Right kidney (tissue), 1 donor: ENCODE measurements around the gene ALDH3B1.

ENCODE experiments used
- DNase-seq: peaks from one replicate; pipeline ENCODE4 v3.0.0-alpha.2; 2016

ALDH3B1 gene

GRCh38 chr11:68044898-68045351 lies 34.8 kb downstream of the ALDH3B1 start:
- DNase-seq: no peak

- DNase-seq: no peak
Measured at GRCh38 chr11:68047437-68048290, 37.5 kb downstream of the ALDH3B1 start.

- no peak for DNase-seq
Measured at GRCh38 chr11:68048681-68049508, 38.8 kb downstream of the ALDH3B1 start.

- no peak for DNase-seq
Measured at GRCh38 chr11:68049509-68050370, 39.6 kb downstream of the ALDH3B1 start.

GRCh38 chr11:68050371-68050841 lies 40.3 kb downstream of the ALDH3B1 start:
- no peak for DNase-seq

GRCh38 chr11:68051191-68052136 lies 41.3 kb downstream of the ALDH3B1 start:
- DNase-seq: no peak

GRCh38 chr11:68052137-68052873 lies 42.2 kb downstream of the ALDH3B1 start:
- no peak for DNase-seq

GRCh38 chr11:68053117-68053516 lies 43.0 kb downstream of the ALDH3B1 start:
- DNase-seq: no peak

- DNase-seq: no peak
Measured at GRCh38 chr11:68053981-68054812, 44.1 kb downstream of the ALDH3B1 start.

- no peak for DNase-seq
Measured at GRCh38 chr11:68056317-68057285, 46.5 kb downstream of the ALDH3B1 start.

GRCh38 chr11:68057807-68058206 lies 47.7 kb downstream of the ALDH3B1 start:
- no peak for DNase-seq

- DNase-seq: no peak
Measured at GRCh38 chr11:68061508-68061907, 51.4 kb downstream of the ALDH3B1 start.

- no peak for DNase-seq
Measured at GRCh38 chr11:68064926-68065325, 54.8 kb downstream of the ALDH3B1 start.

GRCh38 chr11:68065841-68066240 lies 55.7 kb downstream of the ALDH3B1 start:
- no peak for DNase-seq

GRCh38 chr11:68066742-68067141 lies 56.6 kb downstream of the ALDH3B1 start:
- no peak for DNase-seq

GRCh38 chr11:68067991-68068390 lies 57.9 kb downstream of the ALDH3B1 start:
- DNase-seq: no peak

- DNase-seq: no peak
Measured at GRCh38 chr11:68071281-68072048, 61.3 kb downstream of the ALDH3B1 start.
